Large intestine (tissue), 3 donors: ENCODE data around the gene WDR70. TPM values are rescaled to one million over a fixed set of nuclear protein-coding genes. Genes with fewer than 3 reads are reported as not detected.
"Not testable (repeated sequence)": the region's sequence is repeated elsewhere in the genome, so short reads cannot be mapped to it uniquely, and the experiment has no call there.

ENCODE experiments used
- DNase-seq, 2 donors: peaks; one replicate each; pipeline versions ENCODE4 v3.0.0 to v3.0.0-alpha.2; 2013
- H3K27ac ChIP-seq: one replicate; pipeline ENCODE4 v1.5.1; 2013; ENCODE audit warnings: low read length
- H3K27me3 ChIP-seq: 2 replicates; pipeline ENCODE4 v1.6.1; 2013; ENCODE audit warnings: low read length; ENCODE audit not compliant: control insufficient read depth, insufficient read depth
- H3K36me3 ChIP-seq: 2 replicates; pipeline ENCODE4 v1.6.1; 2013; ENCODE audit warnings: low read length; ENCODE audit not compliant: control insufficient read depth, insufficient read depth
- H3K4me1 ChIP-seq: one replicate; pipeline ENCODE4 v1.6.1; 2013; ENCODE audit warnings: low read length; ENCODE audit not compliant: control insufficient read depth, insufficient read depth
- H3K4me3 ChIP-seq: one replicate; pipeline ENCODE4 v1.5.1; 2013; ENCODE audit warnings: low read length
- H3K9me3 ChIP-seq: one replicate; pipeline ENCODE4 v1.6.1; 2013; ENCODE audit warnings: mild to moderate bottlenecking, low read depth, low read length, moderate library complexity; ENCODE audit not compliant: control insufficient read depth
- WGBS: methylation state at CpG from one replicate; pipeline ENCODE4 v1.1.5; 2013; ENCODE audit warnings: low lambda C conversion rate; ENCODE audit not compliant: insufficient coverage; 5-methylcytosine and 5-hydroxymethylcytosine counted together
- polyA plus RNA-seq: library from polyadenylated mRNA; unstranded; fragments of 120-200 nt; gene quantifications from one replicate; pipeline ENCODE4 v1.2.1, GENCODE V29; 2013

Gene WDR70
- polyA plus RNA-seq, 1 donor, result 27.7 TPM

- DNase-seq, result no peak
- Histone ChIP-seq H3K27me3 (no peaks in the 10 kb centered on the region), H3K36me3 (peaks cover 37% of the 10 kb centered on the region), H3K9me3 (no peaks in the 10 kb centered on the region), H3K27ac (no peak overlapping the region), H3K4me1 (no peaks in the 10 kb centered on the region), H3K4me3 (no peak overlapping the region)
- WGBS, result 93% methylated on average over 3 of the region's 5 CpGs
These were observed 17.2 kb downstream of the WDR70 start for GRCh38 chr5:37396352-37396751.

GRCh38 chr5:37400501-37400900 is 21.4 kb downstream of the WDR70 start:
- no peak overlapping the region for H3K27ac ChIP-seq
- H3K9me3 ChIP-seq, result no peaks in the 10 kb centered on the region
- no peaks in the 10 kb centered on the region for H3K4me1 ChIP-seq
- WGBS, result 100% methylated on average over 1 of the region's 4 CpGs
- no peak overlapping the region for H3K4me3 ChIP-seq
- H3K36me3 ChIP-seq, result peaks cover 21% of the 10 kb centered on the region
- H3K27me3 ChIP-seq, result no peaks in the 10 kb centered on the region
- DNase-seq, result no peak

GRCh38 chr5:37412515-37412914 is 33.4 kb downstream of the WDR70 start:
- Histone ChIP-seq H3K4me3 (no peak overlapping the region), H3K27ac (no peak overlapping the region), H3K27me3 (no peaks in the 10 kb centered on the region), H3K36me3 (peaks cover 20% of the 10 kb centered on the region), H3K9me3 (peaks cover 4% of the 10 kb centered on the region), H3K4me1 (no peaks in the 10 kb centered on the region)
- WGBS, result 100% methylated on average over 1 of the region's 3 CpGs
- no peak for DNase-seq

- H3K27ac ChIP-seq, result not testable (repeated sequence)
These were observed 36.3 kb downstream of the WDR70 start for GRCh38 chr5:37415456-37415855.

GRCh38 chr5:37417347-37417746 is 38.2 kb downstream of the WDR70 start:
- Histone ChIP-seq H3K9me3 (peaks cover 4% of the 10 kb centered on the region), H3K27me3 (no peaks in the 10 kb centered on the region), H3K4me1 (no peaks in the 10 kb centered on the region), H3K27ac (no peak overlapping the region), H3K4me3 (no peak overlapping the region), H3K36me3 (peaks cover 18% of the 10 kb centered on the region)
- no peak for DNase-seq
- no CpG with 5 or more reads among the region's 9 CpGs for WGBS

More at GRCh38 chr5:37415456-37415855, 36.3 kb downstream of the WDR70 start:
- H3K36me3 ChIP-seq, result peaks cover 15% of the 10 kb centered on the region
- not testable (repeated sequence) for H3K4me3 ChIP-seq, H3K27me3 ChIP-seq, H3K9me3 ChIP-seq, DNase-seq, H3K4me1 ChIP-seq
- WGBS, result no CpG with 5 or more reads among the region's 33 CpGs

- WGBS, result 100% methylated on average over 1 of the region's 8 CpGs
- no peak overlapping the region for H3K4me3 ChIP-seq
- DNase-seq, result peak in 1 of 2 donors; percentile 0
- H3K27ac ChIP-seq, result no peak overlapping the region
- no peaks in the 10 kb centered on the region for H3K4me1 ChIP-seq
- peaks cover 18% of the 10 kb centered on the region for H3K36me3 ChIP-seq
- no peaks in the 10 kb centered on the region for H3K9me3 ChIP-seq
- no peaks in the 10 kb centered on the region for H3K27me3 ChIP-seq
These were observed 45.3 kb downstream of the WDR70 start for GRCh38 chr5:37424441-37424840.

- Histone ChIP-seq H3K27me3 (no peaks in the 10 kb centered on the region), H3K4me1 (no peaks in the 10 kb centered on the region), H3K27ac (no peak overlapping the region), H3K9me3 (no peaks in the 10 kb centered on the region), H3K4me3 (no peak overlapping the region), H3K36me3 (peaks cover 11% of the 10 kb centered on the region)
- 100% methylated on average over 1 of the region's 1 CpG for WGBS
- no peak for DNase-seq
These were observed 48.9 kb downstream of the WDR70 start for GRCh38 chr5:37428044-37428443.

GRCh38 chr5:37435261-37435660 is 56.1 kb downstream of the WDR70 start:
- Histone ChIP-seq H3K9me3 (no peaks in the 10 kb centered on the region), H3K4me1 (no peaks in the 10 kb centered on the region), H3K4me3 (no peak overlapping the region), H3K36me3 (no peaks in the 10 kb centered on the region), H3K27ac (no peak overlapping the region), H3K27me3 (no peaks in the 10 kb centered on the region)
- no peak for DNase-seq

- WGBS, result 94% methylated on average over 2 of the region's 3 CpGs
- no peaks in the 10 kb centered on the region for H3K27me3 ChIP-seq
- no peak overlapping the region for H3K27ac ChIP-seq
- H3K4me3 ChIP-seq, result no peak overlapping the region
- H3K36me3 ChIP-seq, result no peaks in the 10 kb centered on the region
- H3K9me3 ChIP-seq, result no peaks in the 10 kb centered on the region
- no peaks in the 10 kb centered on the region for H3K4me1 ChIP-seq
- no peak for DNase-seq
These were observed 57.2 kb downstream of the WDR70 start for GRCh38 chr5:37436146-37436934.

GRCh38 chr5:37437711-37438110 is 58.6 kb downstream of the WDR70 start:
- Histone ChIP-seq H3K27ac (no peak overlapping the region), H3K4me1 (no peaks in the 10 kb centered on the region), H3K36me3 (no peaks in the 10 kb centered on the region), H3K27me3 (no peaks in the 10 kb centered on the region), H3K9me3 (no peaks in the 10 kb centered on the region), H3K4me3 (no peak overlapping the region)
- no CpG with 5 or more reads among the region's 2 CpGs for WGBS
- DNase-seq, result no peak

- not testable (repeated sequence) for H3K36me3 ChIP-seq, H3K9me3 ChIP-seq, H3K27me3 ChIP-seq, DNase-seq, H3K27ac ChIP-seq, H3K4me3 ChIP-seq, H3K4me1 ChIP-seq
- WGBS, result no CpG with 5 or more reads among the region's 3 CpGs
These were observed 66.7 kb downstream of the WDR70 start for GRCh38 chr5:37445783-37446182.
